ENCODE data around the gene TSPAN15. TPM values are rescaled to one million over a fixed set of nuclear protein-coding genes. Genes with fewer than 3 reads are reported as not detected.

TSPAN15 gene
- total and polyA plus RNA-seq, 9 donors = 52.1 to 103 (median 72.2) TPM

DNA sequence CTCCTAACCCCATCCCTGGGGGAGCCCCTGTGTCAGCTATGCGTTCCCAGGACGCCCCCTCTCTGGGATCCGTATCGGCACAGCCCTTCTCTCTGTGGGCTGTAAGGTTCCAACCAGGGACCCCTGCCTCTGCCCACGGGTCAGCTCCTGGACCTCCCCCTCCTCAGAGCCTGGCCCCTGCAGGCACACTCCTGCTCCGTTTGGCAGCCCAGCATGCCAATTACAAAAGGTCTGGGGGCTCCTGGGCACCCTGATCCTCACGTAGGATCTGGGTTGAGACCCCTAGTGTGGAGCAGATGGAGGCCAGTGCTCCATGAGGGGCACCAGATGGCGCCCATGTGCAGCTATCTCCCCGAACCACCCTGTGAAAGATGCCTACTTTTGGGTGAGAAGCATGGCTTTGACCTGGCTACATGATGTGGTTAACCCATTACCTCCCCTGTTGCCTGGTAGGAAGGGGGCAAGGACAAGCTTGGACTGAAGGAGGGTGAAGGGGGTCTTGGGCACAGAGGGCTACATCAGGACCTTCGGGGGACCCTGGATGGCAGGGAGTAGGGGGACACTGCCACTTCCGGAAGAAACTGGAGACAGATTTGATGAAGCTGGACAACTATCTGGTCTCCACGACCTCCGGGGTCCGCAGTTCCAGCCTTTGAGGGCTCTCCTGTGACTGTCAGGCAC lies 43.5 kb upstream of the TSPAN15 start:
- Histone ChIP-seq H3K27ac (ENCODE audit: low read length) (peak overlapping the region; percentile 84), H3K9me3 (replicated peaks; ENCODE audit: control insufficient read depth, low read depth, low read length) (no peaks in the 10 kb centered on the region), H3K4me1 (ENCODE audit: control insufficient read depth, insufficient read depth, low read length) (peaks cover 25% of the 10 kb centered on the region), H3K4me3 (ENCODE audit: low read length) (no peak overlapping the region), H3K27me3 (ENCODE audit: control insufficient read depth, insufficient read depth, low read length) (no peaks in the 10 kb centered on the region), H3K36me3 (ENCODE audit: control insufficient read depth, insufficient read depth, low read length) (peaks cover 6% of the 10 kb centered on the region)
- WGBS (ENCODE audit: insufficient coverage) = 59% methylated on average over 9 of the region's 14 CpGs
- DNase-seq = peak; percentile 24

DNA sequence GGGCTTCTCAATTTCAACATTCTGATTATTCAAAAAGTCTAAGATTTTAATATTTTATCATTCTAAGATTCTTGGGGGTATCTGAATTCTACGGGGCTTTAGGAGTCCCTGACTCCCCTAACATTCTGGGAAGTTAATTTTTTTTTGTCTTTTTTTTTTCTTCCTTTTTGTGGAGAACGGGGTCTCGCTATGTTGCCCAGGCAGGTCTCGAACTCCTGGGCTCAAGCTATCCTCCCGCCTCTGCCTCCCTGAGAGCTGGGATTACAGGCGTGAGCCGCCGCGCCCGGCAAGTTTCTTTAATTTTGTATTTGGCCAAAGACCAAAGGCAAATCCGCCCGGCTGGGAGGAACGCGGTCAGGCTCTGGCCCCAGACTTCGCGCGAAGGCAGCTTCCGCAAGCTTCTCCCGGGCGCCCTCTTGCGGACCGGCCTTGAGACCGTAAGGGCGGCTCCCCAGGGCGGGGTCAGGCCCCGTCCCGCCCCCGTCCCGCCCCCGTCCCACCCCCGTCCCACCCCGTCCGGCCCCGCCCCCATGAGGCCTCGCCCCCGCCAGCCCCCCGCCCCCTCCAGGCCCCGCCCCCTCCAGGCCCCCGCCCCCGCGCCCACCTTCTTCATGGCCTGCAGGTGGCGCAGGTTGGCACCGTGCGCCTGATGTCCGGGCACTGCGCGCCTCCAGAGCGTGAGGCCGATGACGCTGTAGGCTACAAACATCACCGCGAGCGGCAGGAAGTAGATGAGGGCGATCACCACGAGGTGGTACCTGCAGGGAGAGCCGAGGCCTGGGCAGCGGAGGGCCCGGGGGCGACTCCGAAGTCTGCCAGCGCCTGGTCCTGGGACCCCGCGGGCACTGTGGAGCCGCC lies 42.7 kb upstream of the TSPAN15 start:
- Histone ChIP-seq H3K36me3 (ENCODE audit: control insufficient read depth, insufficient read depth, low read length) (peaks cover 2% of the 10 kb centered on the region), H3K27ac (ENCODE audit: low read length) (peak overlapping the region; percentile 84), H3K4me3 (ENCODE audit: low read length) (peak overlapping the region; percentile 43), H3K9me3 (replicated peaks; ENCODE audit: control insufficient read depth, low read depth, low read length) (no peaks in the 10 kb centered on the region), H3K4me1 (ENCODE audit: control insufficient read depth, insufficient read depth, low read length) (peaks cover 31% of the 10 kb centered on the region), H3K27me3 (ENCODE audit: control insufficient read depth, insufficient read depth, low read length) (no peaks in the 10 kb centered on the region)
- peak; percentile 95 for DNase-seq
- WGBS (ENCODE audit: insufficient coverage) = under 1% methylated on average over 34 of the region's 64 CpGs

DNA sequence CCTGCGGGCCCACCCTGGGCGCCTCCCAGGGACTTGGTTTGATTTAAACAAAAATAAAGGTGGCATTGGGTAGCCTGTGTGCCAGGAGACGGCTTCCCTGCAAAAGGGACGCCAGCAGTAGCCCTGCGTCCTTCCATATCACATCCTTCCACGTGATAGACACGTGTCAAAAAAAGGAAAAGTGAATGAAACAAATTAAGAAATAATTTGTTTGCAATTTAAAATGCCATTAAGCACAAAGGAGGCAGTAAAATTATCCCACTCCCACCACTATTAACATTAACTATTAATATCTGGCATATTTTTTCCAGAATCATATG lies 42.1 kb upstream of the TSPAN15 start:
- peak overlapping the region; percentile 80 for H3K27ac ChIP-seq (ENCODE audit: low read length)
- no peaks in the 10 kb centered on the region for H3K9me3 ChIP-seq (replicated peaks; ENCODE audit: control insufficient read depth, low read depth, low read length)
- peaks cover 31% of the 10 kb centered on the region for H3K4me1 ChIP-seq (ENCODE audit: control insufficient read depth, insufficient read depth, low read length)
- H3K36me3 ChIP-seq (ENCODE audit: control insufficient read depth, insufficient read depth, low read length) = peaks cover 1% of the 10 kb centered on the region
- no peaks in the 10 kb centered on the region for H3K27me3 ChIP-seq (ENCODE audit: control insufficient read depth, insufficient read depth, low read length)
- DNase-seq = no peak
- WGBS (ENCODE audit: insufficient coverage) = 27% methylated on average over 2 of the region's 7 CpGs
- H3K4me3 ChIP-seq (ENCODE audit: low read length) = peak overlapping the region; percentile 43

DNA sequence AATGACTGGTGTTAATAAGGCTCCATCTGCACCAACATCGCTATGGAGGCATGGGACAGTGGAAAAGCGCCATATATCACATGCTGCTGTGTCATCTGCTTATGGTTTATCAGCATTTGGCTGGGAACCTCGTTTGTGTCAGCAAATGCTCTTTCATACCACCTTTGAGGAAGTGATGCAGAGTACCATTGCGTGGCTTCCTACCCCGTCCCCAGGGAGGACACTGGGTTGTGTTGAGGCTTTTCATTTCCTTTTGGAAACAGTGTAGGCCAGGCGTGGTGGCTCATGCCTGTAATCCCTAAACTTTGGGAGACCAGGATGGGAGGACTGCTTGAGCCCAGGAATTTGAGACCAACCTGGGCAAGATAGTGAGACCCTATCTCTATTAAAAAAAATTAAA lies 41.3 kb upstream of the TSPAN15 start:
- Histone ChIP-seq H3K27me3 (ENCODE audit: control insufficient read depth, insufficient read depth, low read length) (no peaks in the 10 kb centered on the region), H3K36me3 (ENCODE audit: control insufficient read depth, insufficient read depth, low read length) (no peaks in the 10 kb centered on the region), H3K4me1 (ENCODE audit: control insufficient read depth, insufficient read depth, low read length) (peaks cover 31% of the 10 kb centered on the region), H3K9me3 (replicated peaks; ENCODE audit: control insufficient read depth, low read depth, low read length) (no peaks in the 10 kb centered on the region), H3K4me3 (ENCODE audit: low read length) (no peak overlapping the region), H3K27ac (ENCODE audit: low read length) (no peak overlapping the region)
- peak; percentile 51 for DNase-seq
- WGBS (ENCODE audit: insufficient coverage) = 33% methylated on average over 2 of the region's 6 CpGs

DNA sequence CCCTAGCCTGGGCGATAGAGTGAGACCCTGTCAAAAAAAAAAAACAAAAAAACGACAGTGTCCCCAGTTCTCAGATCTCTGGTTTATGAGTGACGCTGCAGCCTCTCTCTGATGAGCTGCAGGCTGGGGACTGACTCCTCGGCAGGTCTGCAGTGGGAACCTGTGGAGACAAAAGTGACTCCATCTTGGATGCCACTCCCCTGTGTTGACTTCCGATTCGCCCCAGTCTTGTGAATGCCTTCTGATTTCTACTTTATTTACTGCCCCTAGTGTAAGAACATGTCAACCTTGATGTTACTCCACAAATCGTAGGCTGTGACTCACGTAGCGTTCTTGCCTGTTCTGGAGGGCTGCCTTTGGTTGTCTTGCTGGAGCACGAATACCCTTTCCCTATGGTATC lies 40.8 kb upstream of the TSPAN15 start:
- Histone ChIP-seq H3K4me3 (ENCODE audit: low read length) (no peak overlapping the region), H3K4me1 (ENCODE audit: control insufficient read depth, insufficient read depth, low read length) (peaks cover 31% of the 10 kb centered on the region), H3K9me3 (replicated peaks; ENCODE audit: control insufficient read depth, low read depth, low read length) (no peaks in the 10 kb centered on the region), H3K36me3 (ENCODE audit: control insufficient read depth, insufficient read depth, low read length) (no peaks in the 10 kb centered on the region), H3K27ac (ENCODE audit: low read length) (no peak overlapping the region), H3K27me3 (ENCODE audit: control insufficient read depth, insufficient read depth, low read length) (no peaks in the 10 kb centered on the region)
- DNase-seq = no peak
- WGBS (ENCODE audit: insufficient coverage) = 80% methylated on average over 8 of the region's 10 CpGs

DNA sequence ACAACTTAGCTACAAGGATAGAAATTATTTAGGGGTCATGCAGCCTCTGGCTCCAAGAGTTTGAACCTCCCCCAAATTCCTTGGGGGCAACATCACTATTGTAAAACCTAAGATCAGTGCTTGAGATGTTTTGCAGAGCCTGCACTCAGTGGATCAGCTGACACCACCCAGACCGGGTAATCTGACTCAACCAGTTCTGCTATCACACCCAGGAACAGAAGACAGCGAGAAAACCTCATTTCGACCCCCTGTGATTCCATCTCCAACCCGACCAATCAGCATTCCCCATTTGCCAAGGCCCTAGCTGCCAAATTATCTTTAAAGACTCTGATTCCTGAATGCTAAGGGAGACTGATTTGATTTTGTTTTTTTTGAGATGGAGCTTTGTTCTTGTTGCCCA lies 39.8 kb upstream of the TSPAN15 start:
- DNase-seq = no peak
- WGBS (ENCODE audit: insufficient coverage) = 40% methylated on average over 1 of the region's 4 CpGs

DNA sequence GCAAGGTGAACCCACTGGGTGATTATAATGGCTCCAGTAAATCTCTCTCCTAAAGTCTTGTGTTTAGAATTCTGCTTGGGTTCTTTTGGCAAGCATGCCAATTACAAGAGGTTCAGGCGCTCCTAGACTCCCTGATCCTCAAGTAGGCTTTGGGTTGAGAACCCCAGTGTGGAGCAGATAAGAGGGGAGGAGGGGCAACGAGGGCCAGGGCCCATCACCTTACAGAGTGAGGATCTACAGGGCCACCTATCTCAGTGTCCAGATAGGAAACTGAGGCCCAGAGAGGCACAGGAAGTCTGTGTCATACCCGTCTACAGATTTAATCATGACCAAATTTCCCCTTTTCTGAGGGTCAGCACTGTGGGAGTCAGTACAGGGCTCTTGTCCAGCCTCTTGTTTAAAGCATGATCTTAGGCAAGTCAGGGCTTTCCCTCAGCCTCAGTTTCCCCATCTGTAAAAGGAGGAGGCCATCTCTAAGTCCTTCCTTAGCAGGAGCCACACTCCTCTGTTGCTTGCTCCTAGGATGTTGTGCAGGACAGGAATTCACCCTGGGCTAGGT lies 39.0 kb upstream of the TSPAN15 start:
- Histone ChIP-seq H3K9me3 (replicated peaks; ENCODE audit: control insufficient read depth, low read depth, low read length) (no peaks in the 10 kb centered on the region), H3K27me3 (ENCODE audit: control insufficient read depth, insufficient read depth, low read length) (no peaks in the 10 kb centered on the region), H3K36me3 (ENCODE audit: control insufficient read depth, insufficient read depth, low read length) (no peaks in the 10 kb centered on the region), H3K4me1 (ENCODE audit: control insufficient read depth, insufficient read depth, low read length) (peaks cover 22% of the 10 kb centered on the region), H3K27ac (ENCODE audit: low read length) (no peak overlapping the region), H3K4me3 (ENCODE audit: low read length) (no peak overlapping the region)
- WGBS (ENCODE audit: insufficient coverage) = no CpG with 5 or more reads among the region's 3 CpGs
- no peak for DNase-seq

More for the DNA sequence above, 39.8 kb upstream of the TSPAN15 start:
- no peaks in the 10 kb centered on the region for H3K36me3 ChIP-seq (ENCODE audit: control insufficient read depth, insufficient read depth, low read length)
- no peak overlapping the region for H3K27ac ChIP-seq (ENCODE audit: low read length)
- peaks cover 26% of the 10 kb centered on the region for H3K4me1 ChIP-seq (ENCODE audit: control insufficient read depth, insufficient read depth, low read length)
- H3K27me3 ChIP-seq (ENCODE audit: control insufficient read depth, insufficient read depth, low read length) = no peaks in the 10 kb centered on the region
- H3K4me3 ChIP-seq (ENCODE audit: low read length) = no peak overlapping the region
- H3K9me3 ChIP-seq (replicated peaks; ENCODE audit: control insufficient read depth, low read depth, low read length) = no peaks in the 10 kb centered on the region

DNA sequence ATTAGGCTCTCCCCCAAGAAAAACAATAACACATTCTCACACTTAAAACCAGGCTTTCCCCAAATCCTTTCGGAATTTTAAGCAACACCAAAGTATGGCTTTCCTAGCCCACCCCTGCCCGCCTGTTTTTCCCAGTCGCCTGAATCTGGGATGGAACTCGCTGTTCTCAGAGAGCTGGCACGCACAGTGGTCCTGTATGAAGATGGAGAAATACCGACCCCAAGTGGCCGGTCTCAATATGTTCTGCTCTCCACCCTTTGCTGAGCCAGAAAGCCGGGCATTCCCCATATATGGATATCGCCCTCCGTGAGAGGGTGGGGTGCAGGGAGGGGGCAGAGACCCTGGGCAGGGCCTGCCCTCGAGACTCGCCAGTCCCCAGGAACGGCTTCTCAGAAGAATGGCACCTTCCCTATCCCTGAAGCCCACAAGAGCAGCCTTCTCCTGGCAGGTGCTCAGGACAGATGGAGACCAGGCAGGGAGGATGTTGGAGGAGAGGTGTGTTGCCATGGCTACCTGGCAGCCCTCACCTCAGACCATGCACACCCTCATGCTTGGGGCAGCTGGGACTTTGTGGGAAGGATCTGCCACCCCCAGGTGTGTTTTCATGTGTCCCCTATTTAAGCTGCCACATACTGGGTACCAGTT lies 37.9 kb upstream of the TSPAN15 start:
- no peaks in the 10 kb centered on the region for H3K36me3 ChIP-seq (ENCODE audit: control insufficient read depth, insufficient read depth, low read length)
- H3K27ac ChIP-seq (ENCODE audit: low read length) = no peak overlapping the region
- H3K9me3 ChIP-seq (replicated peaks; ENCODE audit: control insufficient read depth, low read depth, low read length) = no peaks in the 10 kb centered on the region
- WGBS (ENCODE audit: insufficient coverage) = 0% methylated on average over 5 of the region's 13 CpGs
- peak; percentile 80 for DNase-seq
- H3K4me3 ChIP-seq (ENCODE audit: low read length) = no peak overlapping the region
- H3K27me3 ChIP-seq (ENCODE audit: control insufficient read depth, insufficient read depth, low read length) = no peaks in the 10 kb centered on the region
- peaks cover 16% of the 10 kb centered on the region for H3K4me1 ChIP-seq (ENCODE audit: control insufficient read depth, insufficient read depth, low read length)

DNA sequence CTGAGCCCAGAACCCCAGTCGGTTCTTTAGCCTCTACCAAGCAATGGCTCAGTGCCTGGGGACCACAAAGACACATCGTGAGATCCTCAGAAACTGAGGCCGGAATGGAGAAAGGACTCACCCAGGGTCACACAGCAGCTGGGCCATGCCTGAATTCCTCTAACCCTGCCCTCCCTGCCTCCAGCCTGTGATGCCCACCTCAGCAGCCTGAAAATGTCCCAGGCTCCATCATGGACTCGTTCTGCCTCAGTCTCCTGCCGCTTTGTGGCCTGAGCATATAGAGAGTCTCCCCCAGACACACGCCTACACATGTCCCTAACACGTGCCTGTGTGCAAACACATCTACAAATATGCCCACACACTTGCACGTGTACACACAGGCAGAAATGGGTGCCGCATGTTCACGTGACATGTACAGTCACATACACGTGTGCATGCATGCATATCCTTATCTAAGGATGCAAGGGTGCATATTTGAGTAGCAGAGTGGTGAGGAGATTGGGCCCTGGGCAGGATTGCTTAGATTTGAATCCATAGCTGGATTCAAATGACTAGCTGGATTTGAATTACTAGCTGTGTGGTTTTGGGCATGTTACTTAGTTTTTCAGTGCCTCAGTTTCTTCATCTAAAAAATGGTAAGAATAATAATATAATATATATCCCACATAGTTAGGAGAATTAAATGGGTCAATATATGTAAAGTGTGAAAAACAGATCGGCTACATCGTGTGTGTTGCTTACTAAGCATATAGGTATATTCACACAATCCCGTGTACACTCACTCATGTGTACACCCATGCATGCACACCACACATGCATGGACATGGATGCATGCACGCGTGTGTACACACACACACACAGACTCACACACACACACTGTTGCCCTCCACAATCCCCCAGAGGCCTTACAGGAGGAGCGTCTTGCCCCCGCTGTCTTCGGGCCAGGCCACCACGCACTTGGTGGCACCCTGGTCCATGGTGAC lies 36.9 kb upstream of the TSPAN15 start:
- no peaks in the 10 kb centered on the region for H3K27me3 ChIP-seq (ENCODE audit: control insufficient read depth, insufficient read depth, low read length)
- no peak overlapping the region for H3K4me3 ChIP-seq (ENCODE audit: low read length)
- peaks cover 10% of the 10 kb centered on the region for H3K4me1 ChIP-seq (ENCODE audit: control insufficient read depth, insufficient read depth, low read length)
- DNase-seq = no peak
- H3K36me3 ChIP-seq (ENCODE audit: control insufficient read depth, insufficient read depth, low read length) = no peaks in the 10 kb centered on the region
- 92% methylated on average over 12 of the region's 20 CpGs for WGBS (ENCODE audit: insufficient coverage)
- H3K27ac ChIP-seq (ENCODE audit: low read length) = no peak overlapping the region
- H3K9me3 ChIP-seq (replicated peaks; ENCODE audit: control insufficient read depth, low read depth, low read length) = no peaks in the 10 kb centered on the region

All from muscle of leg (tissue), 11 donors.